ENCODE results near the gene PDSS2.

The PDSS2 gene

DNA sequence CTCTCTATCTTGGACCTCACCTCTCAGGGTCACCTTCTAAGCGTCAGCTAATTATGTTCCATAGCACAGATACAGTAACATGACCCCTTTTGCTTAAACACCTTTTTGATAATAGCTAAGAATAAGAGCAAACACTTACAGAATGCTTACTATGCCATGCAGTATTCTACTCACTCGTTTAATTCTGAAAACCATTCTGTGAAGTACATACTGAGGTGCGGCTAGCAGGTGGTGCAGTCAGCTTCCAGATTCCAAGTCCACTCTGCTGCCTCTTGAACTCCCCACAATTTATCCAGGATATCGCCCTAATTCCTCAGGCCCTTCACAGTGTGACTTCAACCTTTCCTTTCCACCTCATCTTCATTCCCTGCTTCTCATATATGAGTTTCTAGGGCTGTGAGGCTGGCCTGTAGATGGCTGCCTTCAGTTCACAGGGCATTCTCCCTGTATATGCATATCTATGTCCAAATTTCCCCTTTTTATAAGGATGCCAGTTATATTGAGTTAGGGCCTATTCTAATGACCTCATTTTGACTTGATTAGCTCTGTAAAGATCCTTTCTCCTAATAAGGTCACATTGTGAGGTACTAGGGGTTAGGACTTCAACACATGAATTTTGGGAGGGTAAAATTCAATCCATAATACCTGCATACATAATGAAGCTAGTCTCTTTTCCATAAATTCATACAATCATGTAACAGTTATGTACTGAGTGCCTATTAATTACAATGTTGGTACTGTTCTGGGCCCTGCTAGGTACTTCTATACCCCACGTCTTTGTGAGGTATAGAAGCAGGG is 130.1 kb downstream of the PDSS2 start:
- ChIA-PET CTCF (no interaction called here), POLR2A (no interaction called here)
- WGBS (ENCODE audit: insufficient coverage) = 89% methylated on average over 5 of the region's 5 CpGs

DNA sequence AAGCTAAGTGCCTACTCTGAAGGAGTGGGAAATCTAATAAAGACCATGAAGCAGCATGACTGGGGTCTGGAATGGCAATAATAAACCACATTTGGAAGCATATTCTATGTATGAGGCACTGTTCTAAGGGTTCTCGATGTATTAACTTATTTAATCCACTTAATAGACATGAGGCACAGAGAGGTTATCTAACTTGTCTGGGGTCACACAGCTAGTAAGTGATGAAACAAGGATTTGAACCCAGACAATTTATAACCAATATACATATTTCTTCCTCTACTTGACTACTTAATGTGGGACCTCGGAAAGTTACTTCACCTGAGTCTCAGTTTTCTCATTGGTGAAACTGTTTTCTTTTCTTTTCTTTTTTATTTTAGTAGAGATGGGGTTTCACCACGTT is 131.3 kb downstream of the PDSS2 start:
- ChIA-PET CTCF (interaction anchor here (1.2 kb wide), 1 partner anchor 13 kb away, joined by 4 read pairs; no protein-coding TSS in a partner anchor), POLR2A (no interaction called here)
- Histone ChIP-seq H3K27me3 (replicated peaks in 2 of 5; ENCODE audit: control insufficient read depth in 4 of 5, insufficient read depth in 5 of 5, low read length in 4 of 5) (no peaks in the 10 kb centered on the region), H3K4me1 (ENCODE audit: control extremely low read depth in 1 of 4, control insufficient read depth in 4 of 4, insufficient read depth in 4 of 4, low read length in 3 of 4) (no peaks in the 10 kb centered on the region), H3K9me3 (ENCODE audit: control extremely low read depth in 1 of 5, control insufficient read depth in 4 of 5, insufficient read depth in 2 of 5, low read depth in 1 of 5, low read length in 4 of 5) (no peaks in the 10 kb centered on the region), H3K27ac (ENCODE audit: insufficient read depth in 1 of 2, low read depth in 1 of 2, low read length in 2 of 2, poor library complexity in 1 of 2, severe bottlenecking in 2 of 2) (no peak overlapping the region), H3K36me3 (ENCODE audit: control insufficient read depth in 4 of 4, insufficient read depth in 4 of 4, low read length in 3 of 4) (no peaks in the 10 kb centered on the region), H3K4me3 (ENCODE audit: control insufficient read depth in 1 of 7, extremely low read depth in 1 of 7, insufficient read depth in 4 of 7, low read depth in 2 of 7, low read length in 6 of 7) (no peak overlapping the region)
- WGBS (ENCODE audit: insufficient coverage) = 100% methylated on average over 1 of the region's 3 CpGs
- no peak for DNase-seq

More for the DNA sequence above, 130.1 kb downstream of the PDSS2 start:
- H3K27me3 ChIP-seq (replicated peaks in 2 of 5; ENCODE audit: control insufficient read depth in 4 of 5, insufficient read depth in 5 of 5, low read length in 4 of 5) = no peaks in the 10 kb centered on the region
- H3K4me3 ChIP-seq (ENCODE audit: control insufficient read depth in 1 of 7, extremely low read depth in 1 of 7, insufficient read depth in 4 of 7, low read depth in 2 of 7, low read length in 6 of 7) = no peak overlapping the region
- H3K9me3 ChIP-seq (ENCODE audit: control extremely low read depth in 1 of 5, control insufficient read depth in 4 of 5, insufficient read depth in 2 of 5, low read depth in 1 of 5, low read length in 4 of 5) = no peaks in the 10 kb centered on the region
- H3K36me3 ChIP-seq (ENCODE audit: control insufficient read depth in 4 of 4, insufficient read depth in 4 of 4, low read length in 3 of 4) = peaks cover 0 to 2% (median 0%) of the 10 kb centered on the region in 4 experiments
- no peak for DNase-seq
- H3K27ac ChIP-seq (ENCODE audit: insufficient read depth in 1 of 2, low read depth in 1 of 2, low read length in 2 of 2, poor library complexity in 1 of 2, severe bottlenecking in 2 of 2) = no peak overlapping the region
- no peaks in the 10 kb centered on the region for H3K4me1 ChIP-seq (ENCODE audit: control extremely low read depth in 1 of 4, control insufficient read depth in 4 of 4, insufficient read depth in 4 of 4, low read length in 3 of 4)

DNA sequence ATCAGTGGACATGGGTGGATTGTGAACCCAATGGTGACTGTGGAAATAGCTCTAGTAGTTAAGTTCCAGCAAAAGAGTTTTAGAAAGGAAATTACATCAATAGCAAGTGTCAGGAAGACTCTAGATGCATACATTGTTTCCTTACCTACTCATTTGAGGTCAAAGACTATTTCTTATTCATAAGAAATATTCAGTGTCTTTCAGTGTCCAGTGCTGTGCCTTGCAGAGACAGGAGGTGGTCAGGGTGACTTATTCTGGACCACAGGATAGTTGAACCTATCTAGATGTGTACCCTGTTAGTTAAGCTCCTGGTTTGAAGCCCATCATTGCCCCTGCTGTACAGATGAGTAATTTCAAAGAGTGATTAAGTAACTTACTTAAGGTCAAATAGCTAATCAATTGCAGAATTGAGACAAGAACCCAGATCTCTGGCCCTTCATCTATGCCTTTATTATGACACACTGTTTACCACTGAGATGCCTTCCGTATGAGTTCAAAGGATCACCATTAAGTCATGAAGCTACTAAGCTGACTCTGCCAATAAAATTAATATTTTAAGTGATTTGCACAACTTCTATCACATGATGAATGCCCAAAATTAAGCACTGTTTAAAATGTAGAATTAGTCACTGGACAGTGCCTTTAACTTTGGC is 136.1 kb downstream of the PDSS2 start:
- no peaks in the 10 kb centered on the region for H3K4me1 ChIP-seq (ENCODE audit: control extremely low read depth in 1 of 4, control insufficient read depth in 4 of 4, insufficient read depth in 4 of 4, low read length in 3 of 4)
- ChIA-PET CTCF (no interaction called here), POLR2A (no interaction called here)
- H3K36me3 ChIP-seq (ENCODE audit: control insufficient read depth in 4 of 4, insufficient read depth in 4 of 4, low read length in 3 of 4) = peaks cover 0 to 4% (median 0%) of the 10 kb centered on the region in 4 experiments
- DNase-seq = no peak
- H3K9me3 ChIP-seq (ENCODE audit: control extremely low read depth in 1 of 5, control insufficient read depth in 4 of 5, insufficient read depth in 2 of 5, low read depth in 1 of 5, low read length in 4 of 5) = no peaks in the 10 kb centered on the region
- no peak overlapping the region for H3K4me3 ChIP-seq (ENCODE audit: control insufficient read depth in 1 of 7, extremely low read depth in 1 of 7, insufficient read depth in 4 of 7, low read depth in 2 of 7, low read length in 6 of 7)
- H3K27me3 ChIP-seq (replicated peaks in 2 of 5; ENCODE audit: control insufficient read depth in 4 of 5, insufficient read depth in 5 of 5, low read length in 4 of 5) = no peaks in the 10 kb centered on the region
- no CpG with 5 or more reads among the region's 1 CpG for WGBS (ENCODE audit: insufficient coverage)
- no peak overlapping the region for H3K27ac ChIP-seq (ENCODE audit: insufficient read depth in 1 of 2, low read depth in 1 of 2, low read length in 2 of 2, poor library complexity in 1 of 2, severe bottlenecking in 2 of 2)

DNA sequence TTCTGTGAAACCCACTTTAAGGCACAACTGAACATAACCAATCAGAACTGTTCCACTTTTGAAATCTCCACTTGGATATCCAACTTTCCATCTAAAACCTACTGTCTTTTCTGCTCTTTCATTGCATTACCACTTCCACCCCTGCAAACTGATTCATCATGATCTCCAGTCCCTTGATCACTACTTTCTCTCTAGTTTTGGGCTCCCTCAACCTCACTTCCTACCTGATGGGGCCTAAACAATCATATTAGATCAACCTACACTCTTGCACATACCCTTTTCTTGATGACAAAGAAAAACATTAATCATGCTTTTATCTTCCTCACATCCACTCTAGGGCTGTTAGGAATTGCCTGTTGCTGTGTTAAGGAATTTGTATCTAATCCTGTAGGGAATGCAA is 137.6 kb downstream of the PDSS2 start:
- CTCF ChIA-PET = no interaction called here
- no peak overlapping the region for H3K27ac ChIP-seq (ENCODE audit: insufficient read depth in 1 of 2, low read depth in 1 of 2, low read length in 2 of 2, poor library complexity in 1 of 2, severe bottlenecking in 2 of 2)
- no peak overlapping the region for H3K4me3 ChIP-seq (ENCODE audit: control insufficient read depth in 1 of 7, extremely low read depth in 1 of 7, insufficient read depth in 4 of 7, low read depth in 2 of 7, low read length in 6 of 7)
- H3K27me3 ChIP-seq (replicated peaks in 2 of 5; ENCODE audit: control insufficient read depth in 4 of 5, insufficient read depth in 5 of 5, low read length in 4 of 5) = no peaks in the 10 kb centered on the region
- H3K36me3 ChIP-seq (ENCODE audit: control insufficient read depth in 4 of 4, insufficient read depth in 4 of 4, low read length in 3 of 4) = peaks cover 0 to 4% (median 0%) of the 10 kb centered on the region in 4 experiments
- peaks cover 0 to 4% (median 1%) of the 10 kb centered on the region in 4 experiments for H3K4me1 ChIP-seq (ENCODE audit: control extremely low read depth in 1 of 4, control insufficient read depth in 4 of 4, insufficient read depth in 4 of 4, low read length in 3 of 4)
- H3K9me3 ChIP-seq (ENCODE audit: control extremely low read depth in 1 of 5, control insufficient read depth in 4 of 5, insufficient read depth in 2 of 5, low read depth in 1 of 5, low read length in 4 of 5) = no peaks in the 10 kb centered on the region
- POLR2A ChIA-PET = no interaction called here
- DNase-seq = no peak

DNA sequence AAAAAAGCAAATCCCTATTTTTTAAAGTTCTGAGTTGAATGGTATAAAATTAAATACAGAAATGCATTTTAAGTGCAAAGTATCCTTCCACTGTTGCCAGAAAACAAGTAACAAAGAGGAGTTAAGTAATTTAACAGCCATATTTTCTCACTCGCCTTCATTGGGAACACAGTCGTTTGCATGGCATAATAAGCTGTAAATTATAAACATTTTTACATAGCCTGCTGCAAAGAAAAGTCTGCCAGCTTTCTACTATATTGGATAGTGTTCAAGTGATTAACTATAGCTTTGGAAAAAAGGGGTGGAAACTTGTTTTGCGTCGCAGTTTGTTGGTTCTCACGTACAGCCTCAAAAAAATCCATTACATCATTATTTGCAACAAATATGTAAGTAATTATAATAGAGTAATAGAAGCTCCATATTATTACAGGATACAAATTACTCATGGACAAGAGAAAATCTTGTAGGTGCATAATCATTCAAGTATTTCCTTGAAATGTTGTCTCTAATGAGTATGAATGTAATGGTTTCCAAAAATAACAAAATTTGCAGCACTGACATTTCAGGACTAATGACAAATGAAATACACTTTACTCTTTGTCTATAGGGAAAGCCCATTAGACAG is 139.3 kb downstream of the PDSS2 start:
- DNase-seq = no peak
- no peak overlapping the region for H3K27ac ChIP-seq (ENCODE audit: insufficient read depth in 1 of 2, low read depth in 1 of 2, low read length in 2 of 2, poor library complexity in 1 of 2, severe bottlenecking in 2 of 2)
- H3K4me3 ChIP-seq (ENCODE audit: control insufficient read depth in 1 of 7, extremely low read depth in 1 of 7, insufficient read depth in 4 of 7, low read depth in 2 of 7, low read length in 6 of 7) = no peak overlapping the region
- 100% methylated on average over 1 of the region's 5 CpGs for WGBS (ENCODE audit: insufficient coverage)
- ChIA-PET POLR2A (no interaction called here), CTCF (interaction anchor here (1.0 kb wide), 1 partner anchor 136 kb away, joined by 3 read pairs; no protein-coding TSS in a partner anchor)
- H3K9me3 ChIP-seq (ENCODE audit: control extremely low read depth in 1 of 5, control insufficient read depth in 4 of 5, insufficient read depth in 2 of 5, low read depth in 1 of 5, low read length in 4 of 5) = no peaks in the 10 kb centered on the region
- peaks cover 0 to 4% (median 1%) of the 10 kb centered on the region in 4 experiments for H3K4me1 ChIP-seq (ENCODE audit: control extremely low read depth in 1 of 4, control insufficient read depth in 4 of 4, insufficient read depth in 4 of 4, low read length in 3 of 4)
- peaks cover 0 to 4% (median 0%) of the 10 kb centered on the region in 4 experiments for H3K36me3 ChIP-seq (ENCODE audit: control insufficient read depth in 4 of 4, insufficient read depth in 4 of 4, low read length in 3 of 4)
- H3K27me3 ChIP-seq (replicated peaks in 2 of 5; ENCODE audit: control insufficient read depth in 4 of 5, insufficient read depth in 5 of 5, low read length in 4 of 5) = no peaks in the 10 kb centered on the region

DNA sequence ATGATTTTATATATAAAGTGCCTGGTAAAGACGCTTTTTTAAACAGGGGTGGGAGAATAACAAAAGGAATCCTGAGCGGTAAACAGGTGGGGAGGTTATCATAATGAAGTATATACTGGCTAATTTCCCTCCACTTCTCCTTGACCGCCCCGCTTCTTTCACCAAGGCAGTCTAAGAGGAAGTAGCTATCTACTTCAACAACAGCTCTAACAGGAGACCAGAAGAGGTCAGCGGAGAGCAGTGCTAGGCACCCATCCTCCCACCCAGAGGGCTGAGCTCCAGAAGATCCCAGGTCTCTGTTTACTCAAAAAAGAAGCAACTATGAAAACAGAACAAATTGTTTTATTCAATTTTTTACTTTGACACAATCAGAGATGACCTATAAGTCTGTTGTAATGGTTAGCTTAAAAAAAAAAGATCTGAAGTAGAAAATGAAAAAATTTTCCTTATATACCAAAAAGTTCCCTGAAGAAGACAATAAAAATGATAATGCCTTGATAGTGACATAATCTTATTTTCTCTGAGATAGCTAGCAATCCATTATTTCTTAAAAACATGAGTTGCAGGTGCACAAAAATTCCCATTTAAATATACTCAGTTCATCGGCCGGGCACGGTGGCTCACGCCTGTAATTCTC is 141.1 kb downstream of the PDSS2 start:
- H3K27ac ChIP-seq (ENCODE audit: insufficient read depth in 1 of 2, low read depth in 1 of 2, low read length in 2 of 2, poor library complexity in 1 of 2, severe bottlenecking in 2 of 2) = no peak overlapping the region
- 100% methylated on average over 4 of the region's 9 CpGs for WGBS (ENCODE audit: insufficient coverage)
- no peaks in the 10 kb centered on the region for H3K27me3 ChIP-seq (replicated peaks in 2 of 5; ENCODE audit: control insufficient read depth in 4 of 5, insufficient read depth in 5 of 5, low read length in 4 of 5)
- no peaks in the 10 kb centered on the region for H3K9me3 ChIP-seq (ENCODE audit: control extremely low read depth in 1 of 5, control insufficient read depth in 4 of 5, insufficient read depth in 2 of 5, low read depth in 1 of 5, low read length in 4 of 5)
- peaks cover 0 to 4% (median 1%) of the 10 kb centered on the region in 4 experiments for H3K4me1 ChIP-seq (ENCODE audit: control extremely low read depth in 1 of 4, control insufficient read depth in 4 of 4, insufficient read depth in 4 of 4, low read length in 3 of 4)
- ChIA-PET POLR2A (no interaction called here), CTCF (interaction anchor here (0.9 to 1.7 kb wide), 9 partner anchors 13 to 530 kb away, joined by 3 to 7 read pairs (median 4); no protein-coding TSS in a partner anchor)
- peaks cover 0 to 4% (median 0%) of the 10 kb centered on the region in 4 experiments for H3K36me3 ChIP-seq (ENCODE audit: control insufficient read depth in 4 of 4, insufficient read depth in 4 of 4, low read length in 3 of 4)
- peak; percentile 46 to 53 (median 53) for DNase-seq
- H3K4me3 ChIP-seq (ENCODE audit: control insufficient read depth in 1 of 7, extremely low read depth in 1 of 7, insufficient read depth in 4 of 7, low read depth in 2 of 7, low read length in 6 of 7) = no peak overlapping the region

Data from common myeloid progenitor, CD34-positive (primary cell).